ENCODE results near the gene DLL1.
A peak's percentile ranks its signal among the peaks of the same experiment; 100 is the strongest.
"Not testable (repeated sequence)": the region's sequence is repeated elsewhere in the genome, so short reads cannot be mapped to it uniquely, and the experiment has no call there.

Gene DLL1

GRCh38 chr6:170290296-170291128, at the start of gene DLL1:
TSS of gene DLL1 (minus strand) at chr6:170291078. CDS start at chr6:170290139, 939 bp downstream.
- no peak for DNase-seq (ENCODE audit: low read depth)

DNA sequence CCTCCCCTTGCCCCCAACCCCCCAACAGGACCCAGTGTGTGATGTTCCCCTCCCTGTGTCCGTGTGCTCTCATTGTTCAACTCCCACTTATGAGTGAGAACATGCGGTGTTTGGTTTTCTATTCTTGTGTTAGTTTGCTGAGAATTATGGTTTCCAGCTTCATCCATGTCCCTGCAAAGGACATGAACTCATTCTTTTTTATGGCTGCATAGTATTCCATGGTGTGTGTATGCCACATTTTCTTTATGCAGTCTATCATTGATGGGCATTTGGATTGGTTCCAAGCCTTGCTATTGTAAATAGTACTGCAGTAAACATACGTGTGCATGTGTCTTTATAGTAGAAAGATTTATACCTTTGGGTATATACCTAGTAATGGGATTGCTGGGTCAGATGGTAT, 44.3 kb upstream of the DLL1 start:
- not testable (repeated sequence) for DNase-seq (ENCODE audit: low read depth)

GRCh38 chr6:170329321-170329720, 38.4 kb upstream of the DLL1 start:
- no peak for DNase-seq (ENCODE audit: low read depth)

GRCh38 chr6:170317718-170318117, 26.8 kb upstream of the DLL1 start:
- no peak for DNase-seq (ENCODE audit: low read depth)

DNA sequence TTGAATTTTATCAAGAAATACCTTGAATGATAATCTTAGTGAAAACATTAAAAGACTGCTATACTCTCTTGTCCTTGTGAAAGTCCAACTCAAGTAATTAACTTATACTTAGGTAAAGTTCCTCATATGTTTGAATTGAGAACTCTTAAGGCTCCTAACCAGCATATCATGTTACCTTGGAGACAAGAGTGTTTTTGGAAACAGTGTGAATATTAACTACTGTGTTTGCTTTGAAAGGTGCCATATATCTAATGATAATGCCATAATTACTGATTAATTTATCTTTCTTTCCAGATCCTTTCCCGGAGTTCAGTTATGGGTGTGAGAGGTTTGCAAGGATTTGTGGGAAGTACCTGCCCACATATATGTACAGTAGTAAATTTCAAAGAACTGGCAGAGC, 26.2 kb upstream of the DLL1 start:
- no peak for DNase-seq (ENCODE audit: low read depth)

GRCh38 chr6:170316071-170316470, 25.2 kb upstream of the DLL1 start:
- DNase-seq (ENCODE audit: low read depth) = no peak

- DNase-seq (ENCODE audit: low read depth) = no peak
These were observed 24.1 kb upstream of the DLL1 start for GRCh38 chr6:170314983-170315382.

DNA sequence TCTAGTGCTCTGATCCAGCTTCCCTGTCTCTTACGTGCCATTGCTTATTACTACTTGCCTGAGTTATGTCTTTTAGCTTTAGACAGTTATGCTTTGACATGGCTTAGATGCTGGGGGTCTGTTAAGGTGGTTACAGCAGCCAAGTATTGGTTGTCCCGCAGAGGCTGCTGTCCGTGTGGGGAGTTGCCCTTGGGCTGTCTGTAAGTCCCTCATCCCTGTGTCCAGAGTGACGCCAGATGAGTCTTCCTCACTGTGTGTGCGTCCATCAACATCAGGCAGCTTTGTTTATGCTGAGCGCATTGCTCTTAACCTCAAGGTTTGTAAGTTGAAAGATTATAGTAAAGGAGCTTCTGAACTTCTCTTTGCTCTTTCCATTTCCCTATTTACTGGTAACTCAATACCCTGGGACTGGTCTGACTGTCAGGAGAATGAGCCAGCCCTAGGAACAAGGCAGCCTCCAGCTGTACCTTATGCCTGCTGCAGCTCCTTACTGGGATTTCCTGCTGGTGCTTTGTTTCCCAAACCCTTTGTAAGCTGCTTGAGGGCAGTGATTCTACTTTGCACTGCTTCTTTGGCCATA, 22.9 kb upstream of the DLL1 start:
- DNase-seq (ENCODE audit: low read depth) = no peak

DNA sequence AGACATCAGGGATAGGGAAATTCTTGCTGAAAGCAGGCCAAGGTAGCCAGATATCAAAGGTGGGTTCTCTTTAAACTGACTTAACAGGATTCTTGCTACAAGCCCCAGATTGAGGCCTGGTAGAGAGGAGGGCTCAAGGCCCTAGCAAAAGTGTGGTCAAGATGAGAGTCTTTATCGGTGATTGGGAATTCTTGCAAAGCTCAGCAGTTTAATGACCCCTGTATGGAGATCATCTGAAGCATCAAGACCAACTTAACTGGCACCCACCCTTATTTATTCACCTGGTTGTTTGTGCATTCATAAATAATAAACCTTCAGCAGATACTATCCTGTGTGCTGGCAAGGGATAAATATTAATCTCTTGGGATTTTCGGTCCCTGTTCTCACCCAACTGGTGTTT, 22.0 kb upstream of the DLL1 start:
- no peak for DNase-seq (ENCODE audit: low read depth)

DNA sequence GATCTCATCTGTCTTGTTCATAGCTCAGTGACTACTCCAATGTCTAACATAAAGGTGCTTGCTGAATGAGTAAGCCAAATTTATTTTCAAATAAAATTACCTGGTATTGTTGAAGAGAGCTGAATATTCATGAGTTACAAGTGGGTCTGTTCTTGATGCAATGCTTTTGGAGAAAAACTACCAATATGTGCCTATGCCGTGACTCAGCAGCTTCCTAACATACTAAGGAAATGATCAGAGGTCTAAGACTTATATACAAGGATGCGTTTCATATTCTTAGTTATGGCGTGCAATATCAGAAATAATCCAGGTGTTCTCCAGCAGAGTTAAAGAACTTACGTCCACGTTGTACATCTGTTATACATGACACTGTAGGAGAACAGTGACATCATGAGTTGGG, 20.8 kb upstream of the DLL1 start:
- no peak for DNase-seq (ENCODE audit: low read depth)

- no peak for DNase-seq (ENCODE audit: low read depth)
These were observed 17.9 kb upstream of the DLL1 start for GRCh38 chr6:170308761-170309160.

GRCh38 chr6:170307080-170307545, 16.2 kb upstream of the DLL1 start:
- DNase-seq (ENCODE audit: low read depth) = no peak

DNA sequence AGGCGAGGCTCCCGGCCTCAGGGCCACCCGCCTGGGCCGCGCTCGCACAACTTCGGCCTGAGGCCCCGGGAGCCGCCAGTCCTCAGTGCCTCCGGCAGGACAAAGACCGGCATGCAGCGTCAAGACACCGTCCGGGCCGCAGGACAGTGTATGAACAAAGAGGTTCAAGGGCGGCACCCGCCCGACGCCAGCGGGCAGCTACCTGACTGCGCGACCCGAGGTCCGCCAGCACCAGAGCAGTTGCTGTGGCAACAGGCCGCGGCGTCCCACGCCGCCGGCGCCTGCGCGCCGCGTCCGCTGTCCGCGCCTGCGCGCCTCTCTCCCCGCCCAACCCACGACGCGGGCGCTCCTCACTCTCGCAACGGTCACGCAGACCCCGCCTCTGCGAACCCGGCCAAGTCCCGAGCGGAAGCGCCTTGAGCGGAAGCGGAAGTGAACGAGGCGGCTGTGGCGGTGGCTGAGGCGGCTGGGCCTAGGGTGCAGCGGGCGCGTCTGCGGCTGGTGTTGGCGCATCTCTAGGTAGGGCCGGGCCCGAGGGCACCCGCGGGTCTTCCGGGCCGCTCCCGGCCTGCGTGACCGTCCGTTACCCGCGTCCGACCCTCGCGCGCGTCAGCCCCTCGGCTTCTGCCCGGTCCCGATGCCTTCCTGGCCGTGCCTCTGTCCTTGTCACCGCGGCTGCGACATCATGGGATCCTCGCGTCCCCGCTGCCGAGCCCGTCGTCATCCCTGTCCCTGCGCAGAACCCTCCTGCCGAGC, 15.6 kb upstream of the DLL1 start, which contains the start of gene FAM120B:
FAM120B (plus strand) TSS at position 435 of the 756 bp plus-strand sequence. CDS start 10,633 bp downstream, outside the sequence.
- DNase-seq (ENCODE audit: low read depth) = peak; percentile 94

GRCh38 chr6:170305805-170306323, 15.0 kb upstream of the DLL1 start:
- DNase-seq (ENCODE audit: low read depth) = no peak

GRCh38 chr6:170301184-170301583, 10.3 kb upstream of the DLL1 start:
- DNase-seq (ENCODE audit: low read depth) = no peak

- no peak for DNase-seq (ENCODE audit: low read depth)
These were observed 7.8 kb upstream of the DLL1 start for GRCh38 chr6:170298688-170299087.

DNA sequence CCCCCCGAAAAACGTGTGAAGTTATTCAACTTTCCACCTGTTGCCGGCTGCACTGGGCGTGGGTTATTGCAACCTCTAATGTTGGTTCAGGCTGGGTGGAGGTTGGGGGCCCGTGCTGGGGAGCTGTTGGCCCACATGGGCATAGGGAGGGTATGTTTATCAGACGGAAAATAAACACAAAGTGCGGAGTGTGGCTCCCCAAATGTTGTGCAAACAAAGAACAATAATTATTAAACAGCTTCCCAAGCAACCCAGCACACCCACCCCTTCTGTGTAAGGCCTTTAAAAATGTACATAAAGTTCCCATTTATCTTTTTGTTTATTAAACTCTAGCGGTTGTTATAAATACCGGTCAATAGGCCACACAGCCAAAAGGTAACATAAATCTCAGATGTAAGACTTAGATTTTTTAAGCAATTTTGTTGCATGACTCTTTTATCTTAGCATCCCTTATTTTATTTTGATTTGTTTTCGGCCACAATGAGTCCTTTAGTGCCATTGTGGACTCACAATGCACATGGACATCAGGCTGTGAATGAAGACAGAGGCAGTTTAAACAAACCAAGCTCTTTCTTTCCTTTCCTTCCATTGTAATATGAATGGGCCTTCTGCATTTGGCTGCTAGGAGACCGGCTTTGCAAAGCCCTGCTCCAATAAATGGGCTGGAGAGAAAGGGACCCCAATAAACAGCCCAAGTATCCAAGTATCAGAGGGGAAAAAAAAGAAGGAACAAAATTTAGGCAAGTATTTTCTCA, 6.9 kb upstream of the DLL1 start:
- DNase-seq (ENCODE audit: low read depth) = no peak

DNA sequence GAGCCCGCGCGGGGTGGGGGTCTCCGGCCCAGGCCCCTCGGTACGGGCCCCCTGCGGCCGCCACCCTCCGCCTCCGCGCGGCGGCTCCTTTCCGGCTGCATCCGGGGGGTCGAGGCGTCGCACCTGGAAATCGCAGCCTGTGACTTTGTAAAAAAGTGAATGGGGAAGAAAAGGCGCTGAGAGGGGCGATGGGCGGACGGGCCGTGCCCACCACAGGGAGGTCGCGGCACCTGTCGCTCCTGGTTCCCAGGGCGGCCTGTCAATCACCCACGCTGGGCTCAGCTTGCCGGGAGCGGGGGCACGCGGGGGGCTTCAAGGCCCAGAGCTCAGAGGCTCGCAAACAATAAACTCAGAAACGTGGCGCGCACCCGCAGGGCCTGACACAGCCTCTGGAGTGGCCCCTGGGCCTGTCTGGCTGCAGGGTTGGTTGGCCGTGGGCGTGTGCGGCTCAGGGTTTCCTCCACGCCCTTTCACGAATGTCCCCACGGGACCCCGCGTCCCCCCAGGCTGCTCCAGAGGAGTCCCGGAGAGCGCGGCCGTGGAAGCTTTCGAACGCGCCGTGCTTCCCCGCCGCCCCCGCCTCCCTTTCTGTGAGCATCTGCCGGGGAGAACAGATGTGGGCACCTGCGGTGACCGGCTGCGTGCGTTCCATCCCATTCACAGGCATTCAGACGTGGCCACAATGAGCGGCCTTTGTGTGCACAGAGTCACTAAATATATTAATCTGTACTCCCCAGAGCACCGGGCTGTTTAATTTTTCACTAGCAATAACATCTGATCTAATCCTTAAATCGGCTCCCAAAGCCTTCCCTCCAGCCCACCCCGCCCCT, 6.1 kb upstream of the DLL1 start:
- DNase-seq (ENCODE audit: low read depth) = no peak

GRCh38 chr6:170296423-170296745, 5.5 kb upstream of the DLL1 start:
- DNase-seq (ENCODE audit: low read depth) = no peak

DNA sequence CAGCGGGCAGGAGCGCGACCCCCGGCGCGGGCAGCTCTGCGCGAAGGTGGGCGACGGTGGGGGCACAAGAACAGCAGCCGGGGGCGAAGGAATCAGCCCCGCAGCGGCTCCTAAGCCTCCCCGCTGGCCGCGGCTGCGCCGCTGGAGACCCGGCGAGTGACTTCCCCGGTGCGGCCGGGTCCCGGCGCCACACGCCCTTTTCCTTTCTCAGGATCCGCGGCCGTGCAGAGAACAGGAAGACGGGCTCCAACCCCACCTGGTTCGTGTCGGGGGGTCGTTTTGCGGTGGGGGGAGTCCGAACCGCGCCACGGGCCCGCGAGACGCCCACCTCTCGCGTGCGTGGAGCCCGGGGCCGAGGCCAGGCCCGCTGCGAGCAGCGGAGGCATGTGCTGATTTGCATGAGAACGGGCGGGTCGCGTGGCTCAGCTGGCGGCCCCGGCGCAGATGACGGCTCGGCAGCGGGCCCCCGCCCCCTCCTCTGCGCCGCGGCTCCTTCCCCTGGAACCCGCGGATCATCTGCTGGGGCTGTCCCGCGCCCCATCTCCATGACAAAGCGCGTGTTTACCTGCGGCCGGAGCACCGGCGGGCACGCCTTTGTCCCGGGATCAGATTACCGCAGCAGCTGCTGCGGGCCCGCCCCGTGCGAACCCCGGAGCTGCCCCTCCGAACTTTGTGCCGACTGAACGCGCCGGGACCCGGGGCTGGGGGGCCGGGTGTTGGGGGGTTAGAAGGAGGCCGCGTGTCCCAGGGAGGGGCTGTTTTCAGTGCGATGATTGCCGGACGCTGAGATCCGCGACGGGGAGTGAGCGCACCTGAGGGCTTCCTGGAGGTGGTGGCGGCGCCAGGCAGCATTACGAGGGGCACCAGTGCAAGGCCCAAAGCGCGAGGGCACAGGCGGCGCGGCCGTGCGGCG, 4.9 kb upstream of the DLL1 start:
- DNase-seq (ENCODE audit: low read depth) = no peak

Measured in stimulated activated CD8-positive, alpha-beta memory T cell treated with anti-CD3 and anti-CD28 coated beads, Interleukin-4, amount 100 ng/mL, for 24 hours (primary cell).